ENCODE results near the gene HHAT. TPM values are rescaled to one million over a fixed set of nuclear protein-coding genes. Genes with fewer than 3 reads are reported as not detected.

Gene HHAT
- total RNA-seq, 3 donors from 2014 or later = 3.8 to 31.6 (median 15.1) TPM

DNA sequence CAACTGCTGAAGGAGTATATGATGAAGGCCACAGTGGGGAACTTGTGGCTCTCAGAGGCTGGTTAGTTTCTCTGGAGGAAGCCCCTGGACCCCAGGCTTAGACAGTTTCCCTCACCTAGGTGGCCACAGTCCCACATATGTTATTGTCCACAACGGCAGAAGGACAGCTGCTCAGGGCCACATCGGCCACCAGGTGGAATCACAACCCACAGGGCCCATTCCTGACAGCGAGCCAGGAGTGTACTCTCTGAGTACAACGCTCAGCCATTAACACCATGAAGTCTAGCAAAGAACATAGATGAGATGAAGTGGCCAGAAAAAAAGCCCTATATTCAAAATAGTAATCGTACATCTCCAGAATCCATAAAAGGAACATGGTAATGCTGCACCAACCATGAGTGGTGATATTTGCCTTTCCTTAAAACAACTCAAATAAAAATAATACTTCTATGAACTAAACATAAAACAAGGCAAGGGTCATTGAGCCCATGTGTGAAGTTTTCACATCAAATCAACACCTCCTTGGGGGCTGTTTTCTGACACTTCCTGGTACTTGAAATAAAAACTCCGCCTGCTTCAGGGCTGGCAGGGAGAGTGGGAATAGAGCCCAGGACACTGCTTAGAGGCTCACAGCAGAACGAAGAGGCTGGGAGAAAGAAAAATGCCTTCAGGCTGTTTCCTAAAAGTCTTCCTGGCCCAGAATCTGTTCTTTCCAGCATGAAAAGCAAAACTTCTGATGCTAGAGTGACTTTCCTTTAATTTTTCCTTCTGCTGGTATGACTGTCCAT is 383.3 kb downstream of the HHAT start:
- Histone ChIP-seq H3K4me3 (no peak overlapping the region), H3K36me3 (no peaks in the 10 kb centered on the region), H3K4me1 (no peaks in the 10 kb centered on the region), H3K9me3 (no peaks in the 10 kb centered on the region), H3K27ac (no peak overlapping the region), H3K27me3 (no peaks in the 10 kb centered on the region)
- TF ChIP-seq, protein P1, sequence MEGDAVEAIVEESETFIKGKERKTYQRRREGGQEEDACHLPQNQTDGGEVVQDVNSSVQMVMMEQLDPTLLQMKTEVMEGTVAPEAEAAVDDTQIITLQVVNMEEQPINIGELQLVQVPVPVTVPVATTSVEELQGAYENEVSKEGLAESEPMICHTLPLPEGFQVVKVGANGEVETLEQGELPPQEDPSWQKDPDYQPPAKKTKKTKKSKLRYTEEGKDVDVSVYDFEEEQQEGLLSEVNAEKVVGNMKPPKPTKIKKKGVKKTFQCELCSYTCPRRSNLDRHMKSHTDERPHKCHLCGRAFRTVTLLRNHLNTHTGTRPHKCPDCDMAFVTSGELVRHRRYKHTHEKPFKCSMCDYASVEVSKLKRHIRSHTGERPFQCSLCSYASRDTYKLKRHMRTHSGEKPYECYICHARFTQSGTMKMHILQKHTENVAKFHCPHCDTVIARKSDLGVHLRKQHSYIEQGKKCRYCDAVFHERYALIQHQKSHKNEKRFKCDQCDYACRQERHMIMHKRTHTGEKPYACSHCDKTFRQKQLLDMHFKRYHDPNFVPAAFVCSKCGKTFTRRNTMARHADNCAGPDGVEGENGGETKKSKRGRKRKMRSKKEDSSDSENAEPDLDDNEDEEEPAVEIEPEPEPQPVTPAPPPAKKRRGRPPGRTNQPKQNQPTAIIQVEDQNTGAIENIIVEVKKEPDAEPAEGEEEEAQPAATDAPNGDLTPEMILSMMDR (IDR thresholded peaks at IDR 0.05) = no peak
- no peak for TF ChIP-seq POLR2A (IDR thresholded peaks at IDR 0.05)
- no peak for TF ChIP-seq POLR2AphosphoS5 (IDR thresholded peaks at IDR 0.05)
- DNase-seq (ENCODE audit: low spot score in 2 of 2) = no peak
- intact Hi-C loops (cut with DNase I; ENCODE audit: low total_unique reads) = no loop called here

DNA sequence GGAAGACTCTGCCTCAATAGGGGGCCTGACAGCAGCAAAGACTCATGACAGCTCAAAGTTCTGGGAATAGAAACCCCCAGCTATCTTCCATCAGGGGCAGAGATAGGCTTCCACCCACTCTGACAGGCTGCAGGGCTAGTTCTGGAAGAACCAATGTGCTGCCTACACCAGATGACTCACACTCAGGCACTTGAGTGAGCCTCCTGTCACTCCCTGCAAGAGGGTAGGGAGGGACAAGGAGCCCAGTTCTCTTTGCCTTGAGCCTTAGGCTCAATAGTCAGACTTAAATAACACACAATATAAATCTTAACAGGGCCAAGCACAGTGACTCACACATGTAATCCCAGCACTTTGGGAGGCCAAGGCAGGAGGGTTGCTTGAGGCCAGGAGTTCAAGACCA is 386.4 kb downstream of the HHAT start:
- no peaks in the 10 kb centered on the region for H3K4me1 ChIP-seq
- no peak overlapping the region for H3K27ac ChIP-seq
- intact Hi-C loops (cut with DNase I; ENCODE audit: low total_unique reads) = no loop called here
- H3K9me3 ChIP-seq = no peaks in the 10 kb centered on the region
- TF ChIP-seq POLR2A (IDR thresholded peaks at IDR 0.05) (no peak), POLR2AphosphoS5 (IDR thresholded peaks at IDR 0.05) (no peak)
- TF ChIP-seq, protein P1 (IDR thresholded peaks at IDR 0.05) = no peak
- H3K27me3 ChIP-seq = no peaks in the 10 kb centered on the region
- H3K36me3 ChIP-seq = no peaks in the 10 kb centered on the region
- DNase-seq (ENCODE audit: low spot score in 2 of 2) = no peak
- no peak overlapping the region for H3K4me3 ChIP-seq

DNA sequence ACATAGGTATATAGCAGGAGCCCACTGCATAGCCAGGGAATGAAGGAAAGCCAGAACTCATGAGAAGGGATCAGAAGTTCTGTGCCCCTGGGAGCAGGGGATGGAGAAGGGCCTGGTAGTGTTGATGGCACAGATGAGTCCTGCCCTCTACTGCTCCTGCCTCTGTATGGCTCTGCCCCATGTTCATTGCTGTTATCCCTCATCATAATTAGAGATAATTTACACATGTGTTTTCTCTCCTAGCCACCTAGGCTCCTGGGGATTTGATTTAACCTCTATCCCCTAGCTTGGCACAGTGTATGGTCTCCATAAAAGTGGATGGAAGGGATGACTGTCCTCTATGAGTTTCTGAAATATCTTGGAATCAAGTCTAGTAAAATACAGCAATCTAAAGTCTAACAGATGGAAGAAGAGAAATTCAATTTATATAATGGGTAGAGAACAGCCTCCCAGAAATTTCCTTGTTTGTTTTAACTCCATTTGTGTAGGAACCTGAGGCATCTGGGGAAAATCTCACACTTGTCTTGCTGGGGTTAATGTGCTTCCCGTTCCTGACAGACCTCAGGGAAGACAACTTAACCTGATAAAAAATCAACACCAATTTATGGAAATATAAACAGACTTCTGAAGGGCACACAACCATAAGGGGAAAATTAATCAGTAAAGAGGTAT is 393.8 kb downstream of the HHAT start:
- Histone ChIP-seq H3K27me3 (no peaks in the 10 kb centered on the region), H3K27ac (no peak overlapping the region), H3K4me1 (no peaks in the 10 kb centered on the region), H3K4me3 (no peak overlapping the region), H3K36me3 (no peaks in the 10 kb centered on the region), H3K9me3 (no peaks in the 10 kb centered on the region)
- DNase-seq (ENCODE audit: low spot score in 2 of 2) = no peak
- intact Hi-C loops (cut with DNase I; ENCODE audit: low total_unique reads) = no loop called here
- TF ChIP-seq POLR2AphosphoS5 (IDR thresholded peaks at IDR 0.05) (no peak), POLR2A (IDR thresholded peaks at IDR 0.05) (no peak)
- TF ChIP-seq, protein P1 (IDR thresholded peaks at IDR 0.05) = no peak

DNA sequence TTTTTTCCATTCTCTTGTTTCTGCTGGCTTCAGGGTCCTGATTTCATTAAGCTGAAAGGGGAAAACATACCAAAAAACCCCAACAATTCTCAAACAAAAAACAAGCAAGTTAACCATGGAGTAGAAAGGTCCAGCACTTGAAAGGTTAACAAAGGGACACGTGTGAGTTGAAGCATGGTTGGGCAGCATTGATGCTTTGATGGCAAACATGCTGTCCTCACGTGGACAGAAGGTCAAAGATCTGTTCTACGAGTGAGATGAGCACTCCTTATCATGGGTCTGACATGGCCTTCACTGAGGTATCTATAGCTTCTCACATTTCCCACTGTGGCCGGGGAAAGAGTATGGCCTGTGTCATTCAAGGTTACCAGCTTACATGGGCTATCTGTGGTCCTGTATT is 394.9 kb downstream of the HHAT start:
- no peak for DNase-seq (ENCODE audit: low spot score in 2 of 2)
- H3K27me3 ChIP-seq = no peaks in the 10 kb centered on the region
- H3K36me3 ChIP-seq = no peaks in the 10 kb centered on the region
- H3K4me1 ChIP-seq = no peaks in the 10 kb centered on the region
- TF ChIP-seq POLR2AphosphoS5 (IDR thresholded peaks at IDR 0.05) = no peak
- intact Hi-C loops (cut with DNase I; ENCODE audit: low total_unique reads) = no loop called here
- H3K9me3 ChIP-seq = no peaks in the 10 kb centered on the region
- no peak overlapping the region for H3K4me3 ChIP-seq
- H3K27ac ChIP-seq = no peak overlapping the region

DNA sequence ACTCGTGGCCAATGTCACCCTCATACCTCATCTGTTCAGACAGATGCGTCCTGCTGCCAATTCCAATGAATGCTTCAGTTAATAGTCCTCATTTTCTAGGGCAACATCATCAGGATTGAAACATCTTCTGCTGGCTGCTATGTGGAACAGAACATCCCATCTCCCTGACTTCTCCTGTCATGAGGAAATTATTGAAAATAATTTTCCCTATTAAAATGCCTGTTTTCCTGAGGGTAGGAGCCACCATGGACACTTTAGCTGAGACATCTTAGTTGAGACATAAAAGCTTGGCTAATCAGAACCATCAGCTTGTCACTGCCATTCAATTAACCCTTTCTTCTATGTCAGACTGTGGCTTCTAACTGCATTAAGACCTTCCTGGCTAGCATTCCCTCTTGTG is 396.1 kb downstream of the HHAT start:
- TF ChIP-seq, protein P1 (IDR thresholded peaks at IDR 0.05) = no peak
- no peak for TF ChIP-seq POLR2AphosphoS5 (IDR thresholded peaks at IDR 0.05)
- TF ChIP-seq POLR2A (IDR thresholded peaks at IDR 0.05) = no peak
- no peaks in the 10 kb centered on the region for H3K9me3 ChIP-seq
- no peaks in the 10 kb centered on the region for H3K4me1 ChIP-seq
- intact Hi-C loops (cut with DNase I; ENCODE audit: low total_unique reads) = no loop called here
- H3K27ac ChIP-seq = no peak overlapping the region
- H3K27me3 ChIP-seq = no peaks in the 10 kb centered on the region
- H3K4me3 ChIP-seq = no peak overlapping the region
- DNase-seq (ENCODE audit: low spot score in 2 of 2) = no peak
- H3K36me3 ChIP-seq = no peaks in the 10 kb centered on the region

Other genes with a start within 250 kb of the HHAT start
- 10 to 100 TPM in 1 of 3 donors, 1 to 10 TPM in 1, under 1 TPM in 1; 0.80 to 47.9 (median 7.9) TPM for gene SERTAD4, start 96.1 kb upstream of the HHAT start, total RNA-seq

All from breast epithelium (tissue), 4 donors.